Activated CD4-positive, alpha-beta T cell treated with anti-CD3 and anti-CD28 coated beads, Interleukin-2, amount 50 U/mL, for 48 hours (primary cell): ENCODE results near the gene PSMB10.
"Not testable (repeated sequence)": the region's sequence is repeated elsewhere in the genome, so short reads cannot be mapped to it uniquely, and the experiment has no call there.

Experiments used
- DNase-seq, 2 experiments: peaks; one replicate each; pipeline ENCODE4 v3.0.0-alpha.2; 2020

PSMB10 gene

DNA sequence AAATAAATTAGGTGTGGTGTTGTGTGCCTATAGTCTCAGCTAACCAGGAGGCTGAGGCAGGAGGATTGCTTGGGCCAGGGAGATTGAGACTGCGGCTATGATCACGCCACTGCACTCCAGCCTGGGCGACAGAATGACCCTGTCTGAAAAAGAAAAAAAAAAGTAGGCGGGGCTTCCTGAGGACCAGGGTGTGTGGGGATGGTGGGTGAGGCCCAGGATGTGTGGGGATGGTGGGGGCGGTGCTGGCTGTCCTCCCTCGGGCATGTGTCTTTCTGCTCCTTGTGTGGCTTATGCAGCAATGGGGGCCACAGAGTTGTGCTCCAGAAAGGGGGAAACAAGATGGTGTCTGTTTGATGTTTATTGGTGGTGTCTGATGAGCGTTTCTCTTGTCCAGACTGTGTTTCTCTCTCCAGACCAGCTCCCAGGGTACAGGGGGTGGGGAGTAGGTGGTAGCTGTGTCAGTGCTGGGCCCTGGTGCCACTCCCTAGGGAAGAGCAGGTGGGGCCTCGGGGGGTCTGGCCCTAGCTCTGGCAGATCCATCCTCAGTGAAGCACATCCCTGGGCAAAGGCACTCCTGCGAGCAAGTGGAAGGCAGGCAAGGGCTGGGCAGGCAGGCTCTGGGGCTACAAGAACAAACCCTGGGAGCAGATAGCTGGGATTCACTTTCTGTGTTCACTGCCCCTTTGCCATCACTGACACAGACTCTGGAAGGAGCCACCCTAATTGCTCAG lies 5.0 kb upstream of the PSMB10 start:
- DNase-seq = no peak

GRCh38 chr16:67940446-67941089 lies 3.9 kb upstream of the PSMB10 start:
- no peak for DNase-seq

- peak; percentile 60 to 69 for DNase-seq
Measured at GRCh38 chr16:67939507-67940445, 3.1 kb upstream of the PSMB10 start.

GRCh38 chr16:67937713-67938112 lies 1.1 kb upstream of the PSMB10 start:
- DNase-seq = not testable (repeated sequence)

DNA sequence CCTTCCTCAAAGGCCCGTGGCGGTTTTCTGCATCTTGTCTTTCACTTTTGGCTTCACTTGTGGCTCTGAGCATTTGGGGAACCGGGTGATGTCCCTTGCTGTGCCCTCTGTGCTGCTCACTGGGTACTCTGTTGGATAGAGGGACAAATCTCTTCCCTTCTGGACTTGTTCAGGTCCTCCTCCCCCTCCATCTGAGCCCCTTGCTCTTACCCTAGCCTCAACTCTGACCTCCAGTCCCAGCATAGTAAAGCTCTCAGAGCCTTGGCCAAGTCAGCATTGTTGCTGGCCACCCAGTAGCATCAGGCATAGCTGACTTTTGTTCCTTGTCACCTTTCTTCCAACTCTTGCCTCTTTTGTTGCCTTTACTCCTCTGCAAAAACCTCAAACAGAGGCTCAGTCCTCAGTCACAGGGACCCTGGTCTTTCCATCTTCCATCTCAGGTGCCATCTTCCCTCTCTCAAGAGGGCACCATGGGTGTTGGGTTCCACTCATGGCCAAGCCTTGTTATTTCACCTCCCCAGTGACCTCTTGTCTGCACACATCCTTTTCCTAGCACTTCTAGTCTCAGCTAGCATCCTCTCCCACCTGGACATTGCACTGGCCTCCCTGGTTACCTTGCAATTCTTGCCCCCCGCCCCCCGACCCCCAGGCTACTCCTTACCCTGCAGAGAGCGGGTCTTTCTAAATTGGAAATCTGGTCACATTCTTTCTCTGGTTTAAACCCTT lies 393 bp upstream of the PSMB10 start:
- peak; percentile 74 to 84 for DNase-seq

- peak; percentile 97 to 98 for DNase-seq
Measured at GRCh38 chr16:67935402-67936123, 1.1 kb downstream of the PSMB10 start.

DNA sequence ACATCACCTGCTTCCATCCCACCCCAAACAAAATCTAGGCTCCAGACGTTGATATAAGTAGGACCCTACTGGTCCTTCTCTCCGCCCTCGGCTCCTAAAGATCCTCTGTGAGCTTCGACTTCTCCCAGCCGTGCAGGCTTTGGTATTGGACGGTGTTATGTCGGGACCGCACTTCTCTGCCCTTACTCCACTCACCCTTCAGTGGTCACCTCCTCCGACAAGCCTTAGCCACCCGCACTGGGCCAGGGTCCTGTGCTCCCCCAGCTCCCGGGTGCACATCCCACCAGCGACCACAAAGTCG lies 1.6 kb downstream of the PSMB10 start:
- DNase-seq = no peak

DNA sequence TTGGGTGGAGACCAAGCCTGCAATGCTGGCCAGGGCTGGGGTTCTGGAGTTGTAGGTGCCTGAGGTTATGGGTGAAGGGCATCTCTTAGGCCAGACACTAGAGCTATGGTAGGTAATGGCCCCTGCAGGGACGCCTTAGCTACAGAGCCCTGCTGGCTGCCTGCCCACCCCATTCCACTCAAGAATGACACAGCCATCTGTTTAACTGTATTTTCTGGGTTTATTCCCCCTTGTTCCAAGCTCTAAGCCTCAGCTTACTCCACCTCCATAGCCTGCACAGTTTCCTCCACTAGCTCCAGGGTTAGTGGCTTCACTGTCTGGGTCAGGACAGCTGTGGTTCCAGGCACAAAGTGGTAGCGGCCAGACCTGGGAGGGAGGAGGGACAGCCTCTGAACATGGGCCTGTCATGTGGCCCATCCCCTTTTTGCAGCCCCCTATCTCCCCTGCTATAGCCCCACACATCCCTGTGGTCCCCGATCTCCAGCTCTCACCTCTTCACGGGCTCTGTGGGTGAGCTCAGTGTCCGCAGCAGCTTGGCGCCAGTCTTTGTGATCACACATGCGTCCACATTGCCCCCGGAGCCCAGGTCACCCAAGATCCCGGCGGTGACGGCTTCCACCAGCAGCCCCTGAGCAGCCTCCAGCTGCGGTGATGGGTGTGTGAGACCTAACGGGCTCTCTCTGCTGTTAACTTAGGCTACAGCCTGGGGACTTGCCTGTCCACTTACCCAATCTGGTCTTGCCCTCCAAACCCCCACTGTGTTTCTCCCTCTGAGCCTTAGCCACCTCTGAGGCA lies 2.1 kb downstream of the PSMB10 start:
- DNase-seq = no peak

- no peak for DNase-seq
Measured at GRCh38 chr16:67933805-67934204, 2.8 kb downstream of the PSMB10 start.

- DNase-seq = no peak
Measured at GRCh38 chr16:67932462-67932840, 4.2 kb downstream of the PSMB10 start.

DNA sequence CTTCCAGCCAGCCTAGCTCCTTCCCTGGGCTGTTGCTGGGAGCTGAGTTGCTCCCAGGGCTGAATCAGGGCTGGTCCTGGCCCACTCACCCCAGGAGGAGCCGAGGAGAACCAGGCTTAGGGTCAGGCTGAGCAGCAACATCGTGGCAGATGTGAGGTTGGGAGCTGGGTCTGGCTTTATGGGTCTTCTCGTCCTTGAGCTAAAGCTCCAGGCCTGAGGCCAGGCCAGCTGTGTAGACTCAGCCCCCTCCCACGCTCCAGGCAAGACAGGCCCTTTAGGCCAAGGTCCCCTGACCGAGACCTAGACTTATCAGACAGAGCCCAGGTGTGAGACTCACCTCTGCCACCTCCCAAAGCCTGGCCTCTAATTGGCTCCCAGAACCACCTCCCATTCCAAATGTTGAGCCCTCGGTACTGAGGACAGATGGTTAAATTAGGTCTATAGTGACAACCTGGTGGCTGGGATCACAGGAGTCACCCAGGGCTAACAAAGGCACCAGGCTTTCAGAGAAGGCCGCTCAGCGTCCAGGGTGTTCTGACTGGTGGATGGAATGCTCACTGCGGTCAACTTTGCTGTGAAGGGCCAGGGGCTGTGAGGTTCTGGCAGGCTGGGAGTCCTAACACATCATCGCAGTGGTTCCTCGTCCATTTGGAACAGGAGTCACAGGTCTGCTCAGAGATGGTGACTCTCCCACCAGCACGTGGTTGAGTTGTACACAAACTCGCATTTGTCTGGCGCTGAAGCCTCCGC lies 4.8 kb downstream of the PSMB10 start, which contains the start of gene CTRL:
Gene CTRL (minus strand): TSS at position 151 of the 750 bp plus-strand sequence. CDS start 10 bp downstream, at position 141.
- no peak for DNase-seq

DNA sequence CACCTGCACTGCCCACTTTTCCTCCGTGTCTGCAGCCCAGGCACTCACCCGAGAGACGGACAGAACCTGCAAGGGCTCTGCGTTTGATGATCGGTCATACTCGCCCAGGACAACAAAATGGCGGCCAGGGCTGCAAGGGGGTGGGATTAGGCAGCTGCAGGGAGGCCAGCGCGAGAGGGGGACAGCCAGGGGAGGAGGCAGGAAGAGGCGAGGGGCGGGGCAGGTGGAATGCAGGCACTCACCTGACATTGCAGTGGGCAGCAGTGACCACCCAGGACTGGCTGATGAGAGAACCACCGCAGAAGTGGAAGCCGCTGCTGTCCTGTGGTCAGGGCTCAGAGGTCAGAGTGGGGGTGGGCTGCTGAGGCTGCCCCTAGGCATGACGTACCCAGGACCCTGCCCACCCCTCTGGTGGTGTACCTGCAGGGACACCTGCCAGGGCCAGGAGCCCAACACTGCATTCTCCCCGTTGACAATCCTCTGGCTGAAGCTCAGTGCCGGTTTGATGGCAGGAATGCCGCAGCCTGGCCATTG lies 5.9 kb downstream of the PSMB10 start:
- DNase-seq = no peak

GRCh38 chr16:67930191-67930590 lies 6.5 kb downstream of the PSMB10 start:
- no peak for DNase-seq

DNA sequence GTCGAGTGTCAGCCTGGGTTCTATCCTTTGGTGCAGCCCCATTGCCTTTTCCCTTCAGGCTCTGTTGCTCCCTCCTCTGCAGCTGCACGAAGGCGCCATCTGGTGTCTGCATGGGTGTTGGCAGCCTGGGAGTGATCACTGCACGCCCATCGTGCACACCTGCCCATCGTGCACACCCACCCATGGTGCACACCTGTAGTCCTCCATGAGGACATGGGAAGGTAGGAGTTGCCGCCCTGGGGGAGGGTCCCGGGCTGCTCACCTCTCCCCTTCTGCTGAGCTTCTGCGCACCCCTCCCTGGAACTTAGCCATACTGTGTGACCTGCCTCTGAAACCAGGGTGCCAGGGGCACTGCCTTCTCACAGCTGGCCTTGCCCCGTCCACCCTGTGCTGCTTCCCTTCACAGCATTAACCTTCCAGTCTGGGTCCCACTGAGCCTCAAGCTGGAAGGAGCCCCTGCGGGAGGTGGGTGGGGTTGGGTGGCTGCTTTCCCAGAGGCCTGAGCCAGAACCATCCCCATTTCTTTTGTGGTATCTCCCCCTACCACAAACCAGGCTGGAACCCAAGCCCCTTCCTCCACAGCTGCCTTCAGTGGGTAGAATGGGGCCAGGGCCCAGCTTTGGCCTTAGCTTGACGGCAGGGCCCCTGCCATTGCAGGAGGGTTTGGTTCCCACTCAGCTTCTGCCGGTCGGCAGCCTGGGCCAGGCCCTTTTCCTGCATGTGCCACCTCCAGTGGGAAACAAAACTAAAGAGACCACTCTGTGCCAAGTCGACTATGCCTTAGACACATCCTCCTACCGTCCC lies 7.9 kb downstream of the PSMB10 start:
- peak; percentile 81 to 85 for DNase-seq

- DNase-seq = no peak
Measured at GRCh38 chr16:67928147-67928546, 8.5 kb downstream of the PSMB10 start.

DNA sequence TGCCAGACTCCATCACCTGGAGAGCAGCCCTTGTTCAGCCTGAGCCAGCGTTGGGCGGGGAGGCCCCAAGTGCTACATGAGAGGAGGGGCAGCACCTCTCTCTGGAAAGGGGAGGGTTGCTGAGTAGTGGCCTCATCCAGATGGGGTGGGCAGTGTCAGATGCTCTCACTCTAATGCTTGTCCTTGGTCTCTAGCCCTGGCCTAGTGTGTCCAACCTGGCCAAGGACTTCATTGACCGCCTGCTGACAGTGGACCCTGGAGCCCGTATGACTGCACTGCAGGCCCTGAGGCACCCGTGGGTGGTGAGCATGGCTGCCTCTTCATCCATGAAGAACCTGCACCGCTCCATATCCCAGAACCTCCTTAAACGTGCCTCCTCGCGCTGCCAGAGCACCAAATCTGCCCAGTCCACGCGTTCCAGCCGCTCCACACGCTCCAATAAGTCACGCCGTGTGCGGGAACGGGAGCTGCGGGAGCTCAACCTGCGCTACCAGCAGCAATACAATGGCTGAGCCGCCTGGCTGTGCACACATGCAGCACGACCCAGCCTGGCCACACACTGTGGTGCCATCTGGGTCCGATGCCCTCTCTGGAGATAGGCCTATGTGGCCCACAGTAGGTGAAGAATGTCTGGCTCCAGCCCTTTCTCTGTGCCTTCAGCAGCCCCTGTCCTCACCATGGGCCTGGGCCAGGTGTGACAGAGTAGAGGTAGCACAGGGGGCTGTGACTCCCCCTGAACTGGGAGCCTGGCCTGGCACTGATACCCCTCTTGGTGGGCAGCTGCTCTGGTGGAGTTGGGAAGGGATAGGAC lies 9.3 kb downstream of the PSMB10 start:
- no peak for DNase-seq

DNA sequence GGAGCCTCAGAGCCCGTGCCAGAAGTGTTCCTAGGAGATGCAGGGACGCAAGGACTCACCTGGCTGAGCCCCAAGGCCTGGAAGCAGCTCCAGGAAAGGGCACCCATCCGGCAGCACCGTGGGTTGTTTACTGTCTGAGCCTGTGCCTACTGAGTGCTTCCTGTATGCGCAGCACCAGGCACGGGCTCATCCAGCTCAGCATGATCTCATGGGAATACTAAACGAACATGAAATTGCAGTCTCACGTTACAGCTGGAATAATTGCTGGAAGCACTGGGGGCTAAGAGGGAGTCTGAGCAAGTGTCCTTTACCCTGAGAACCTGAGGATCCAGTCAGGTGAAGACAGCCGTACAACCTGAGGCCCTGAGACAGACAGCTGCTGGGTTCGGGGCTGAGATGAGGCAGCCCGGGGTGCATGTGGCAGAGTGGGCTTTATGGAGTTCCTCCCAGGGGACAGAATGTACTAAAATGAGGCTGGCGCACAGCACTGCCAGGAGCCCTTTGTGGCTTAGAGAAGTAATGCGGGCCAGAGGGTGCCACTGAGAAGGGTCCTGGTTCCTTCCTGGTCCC lies 10.4 kb downstream of the PSMB10 start:
- DNase-seq = no peak
